HG03108 (cell line): Measurements from ENCODE around the gene TEDDM1.
"Not testable (repeated sequence)": the region's sequence is repeated elsewhere in the genome, so short reads cannot be mapped to it uniquely, and the experiment has no call there.

Experiments used
- ATAC-seq: cut with Tn5 transposase; IDR thresholded peaks from one replicate; pipeline ENCODE4 v1.9.1; 2021; ENCODE audit warnings: moderate library complexity; ENCODE audit not compliant: unreplicated experiment

The TEDDM1 gene

GRCh38 chr1:182400567-182400966 is at the start of gene TEDDM1:
Gene TEDDM1, minus strand, starts transcription at chr1:182400667. Its CDS starts 182 bp downstream, at chr1:182400485.
- ATAC-seq = no peak

GRCh38 chr1:182450087-182450486 is 49.6 kb upstream of the TEDDM1 start, which contains the start of gene RGSL1:
Gene RGSL1, plus strand, starts transcription at chr1:182450146. Its CDS starts 20 bp downstream, at chr1:182450166.
- no peak for ATAC-seq

GRCh38 chr1:182447660-182448059 is 47.2 kb upstream of the TEDDM1 start:
- ATAC-seq = no peak

GRCh38 chr1:182447124-182447523 is 46.7 kb upstream of the TEDDM1 start:
- not testable (repeated sequence) for ATAC-seq

- peak; percentile 59 for ATAC-seq
Measured at GRCh38 chr1:182446033-182446669, 45.7 kb upstream of the TEDDM1 start.

- no peak for ATAC-seq
Measured at GRCh38 chr1:182444497-182444896, 44.0 kb upstream of the TEDDM1 start.

GRCh38 chr1:182442333-182442732 is 41.9 kb upstream of the TEDDM1 start:
- ATAC-seq = no peak

- ATAC-seq = no peak
Measured at GRCh38 chr1:182441719-182442118, 41.3 kb upstream of the TEDDM1 start.

GRCh38 chr1:182438326-182438725 is 37.9 kb upstream of the TEDDM1 start:
- ATAC-seq = no peak

- ATAC-seq = no peak
Measured at GRCh38 chr1:182433580-182433979, 33.1 kb upstream of the TEDDM1 start.

- ATAC-seq = no peak
Measured at GRCh38 chr1:182431278-182431677, 30.8 kb upstream of the TEDDM1 start.

- no peak for ATAC-seq
Measured at GRCh38 chr1:182430263-182431068, 30.0 kb upstream of the TEDDM1 start.

GRCh38 chr1:182428043-182428442 is 27.6 kb upstream of the TEDDM1 start:
- ATAC-seq = peak; percentile 36

GRCh38 chr1:182426442-182427430 is 26.3 kb upstream of the TEDDM1 start:
- peak; percentile 64 for ATAC-seq

GRCh38 chr1:182415789-182416188 is 15.3 kb upstream of the TEDDM1 start:
- ATAC-seq = no peak

- no peak for ATAC-seq
Measured at GRCh38 chr1:182413969-182414368, 13.5 kb upstream of the TEDDM1 start.

GRCh38 chr1:182413486-182413885 is 13.0 kb upstream of the TEDDM1 start:
- no peak for ATAC-seq

GRCh38 chr1:182410620-182411273 is 10.3 kb upstream of the TEDDM1 start:
- ATAC-seq = no peak

- ATAC-seq = no peak
Measured at GRCh38 chr1:182410138-182410537, 9.7 kb upstream of the TEDDM1 start.

- no peak for ATAC-seq
Measured at GRCh38 chr1:182408435-182409075, 8.1 kb upstream of the TEDDM1 start.
